Activated CD8-positive, alpha-beta memory T cell treated with anti-CD3 and anti-CD28 coated beads, Interleukin-2, amount 50 U/mL, for 24 hours (primary cell): ENCODE data around the gene MDP1.

ENCODE experiments used
- DNase-seq: peaks from one replicate; pipeline ENCODE4 v3.0.0-alpha.2; 2020; ENCODE audit errors: extremely low read depth

The MDP1 gene

DNA sequence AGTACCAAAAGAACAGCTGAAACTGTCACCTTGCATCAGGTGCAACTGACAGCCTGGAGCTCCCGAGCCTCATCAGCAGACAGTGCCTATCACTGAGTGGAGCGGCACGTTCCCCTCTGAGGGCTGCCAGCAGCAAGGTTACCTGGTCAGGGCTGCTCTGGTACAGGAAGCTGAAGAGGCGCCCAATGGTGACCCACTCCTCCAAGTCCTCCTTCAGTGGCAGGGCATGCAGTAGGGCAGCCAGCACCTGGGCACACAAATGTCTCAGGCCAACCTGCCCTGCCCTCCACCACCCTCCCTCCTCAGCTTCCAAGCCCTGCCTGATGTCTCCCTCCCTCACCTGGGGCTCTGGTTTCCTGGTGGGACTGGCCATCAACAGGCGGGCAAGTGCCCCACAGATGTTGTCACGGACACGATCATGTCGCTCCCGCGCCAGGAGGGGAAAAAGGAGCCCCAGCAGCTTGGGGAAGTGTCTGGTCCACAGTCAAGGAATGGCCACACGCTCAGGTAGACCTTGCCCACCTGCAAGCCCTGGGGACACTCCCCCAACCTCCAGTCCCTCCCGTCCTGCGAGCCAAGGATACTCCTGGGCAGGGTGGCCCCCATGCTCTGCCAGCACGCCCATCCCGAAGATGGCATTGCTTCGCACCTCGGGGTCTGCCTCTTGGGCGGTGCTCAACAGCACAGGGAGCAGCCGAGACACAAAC is 34.3 kb downstream of the MDP1 start:
- DNase-seq = no peak

DNA sequence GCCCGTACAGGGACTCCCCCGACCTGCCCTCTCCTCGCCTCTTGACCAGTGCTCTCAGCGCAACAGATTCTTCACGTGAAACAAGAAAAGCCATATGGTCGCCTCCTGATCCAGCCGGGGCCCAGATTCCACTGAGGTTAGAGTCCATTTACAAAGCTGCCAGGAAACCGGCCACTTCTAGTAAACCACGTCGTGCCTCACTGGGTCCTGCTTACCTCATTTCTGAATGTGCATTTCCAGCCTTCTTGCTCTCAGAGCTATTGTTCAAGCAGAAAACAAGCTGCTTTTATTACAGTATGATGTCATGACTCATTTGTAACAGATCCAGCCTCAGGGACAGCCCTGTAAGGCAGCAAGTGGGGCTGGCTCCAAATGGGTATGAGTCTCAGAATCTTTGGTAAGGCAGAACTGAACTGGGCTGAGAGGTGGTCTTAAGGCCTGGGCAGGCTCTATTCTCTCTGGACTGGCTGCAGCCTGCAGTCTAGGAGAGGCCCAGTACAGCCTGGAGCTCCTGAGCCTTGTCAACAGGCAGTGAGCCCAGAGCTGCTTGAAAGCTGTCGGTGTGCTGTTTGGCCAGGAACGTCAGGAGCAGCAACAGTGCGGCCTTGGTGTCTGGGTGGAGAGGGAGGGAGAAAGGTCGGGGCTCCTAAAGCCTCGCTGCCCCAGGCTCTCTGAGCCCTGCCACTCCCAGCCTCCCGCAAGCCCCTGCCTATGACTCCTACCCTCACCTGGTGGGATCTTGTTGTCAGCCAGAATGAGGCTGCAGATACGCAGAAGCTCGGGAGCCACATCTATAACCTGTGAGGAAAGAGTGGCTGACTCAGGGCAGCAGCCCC is 35.7 kb downstream of the MDP1 start:
- no peak for DNase-seq

DNA sequence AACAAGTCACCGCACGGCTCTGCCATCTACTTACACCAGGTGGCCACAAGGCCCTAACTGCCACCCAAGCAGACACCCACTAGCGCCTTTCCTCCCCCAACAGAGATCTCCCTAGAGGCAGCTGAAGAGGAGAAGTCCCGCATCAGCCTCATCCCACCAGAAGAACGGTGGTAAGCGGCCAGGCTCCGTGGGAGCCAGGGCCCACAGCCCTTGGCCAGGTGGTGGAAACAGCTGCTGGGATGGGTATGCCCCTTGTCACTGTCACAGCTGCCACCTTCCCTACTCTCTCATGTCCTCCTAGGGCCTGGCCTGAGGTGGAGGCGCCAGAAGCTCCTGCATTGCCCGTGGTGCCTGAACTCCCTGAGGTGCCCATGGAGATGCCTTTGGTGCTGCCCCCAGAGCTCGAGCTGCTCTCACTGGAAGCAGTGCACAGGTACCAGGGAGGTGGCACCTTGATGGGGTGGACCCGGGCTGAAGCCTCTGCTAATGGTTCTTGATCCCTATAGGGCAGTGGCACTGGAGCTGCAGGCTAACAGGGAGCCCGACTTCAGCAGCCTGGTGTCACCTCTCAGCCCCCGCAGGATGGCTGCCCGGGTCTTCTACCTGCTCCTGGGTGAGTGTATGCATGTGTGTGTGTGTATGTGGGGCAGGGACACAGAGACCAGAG is 36.4 kb downstream of the MDP1 start:
- no peak for DNase-seq

DNA sequence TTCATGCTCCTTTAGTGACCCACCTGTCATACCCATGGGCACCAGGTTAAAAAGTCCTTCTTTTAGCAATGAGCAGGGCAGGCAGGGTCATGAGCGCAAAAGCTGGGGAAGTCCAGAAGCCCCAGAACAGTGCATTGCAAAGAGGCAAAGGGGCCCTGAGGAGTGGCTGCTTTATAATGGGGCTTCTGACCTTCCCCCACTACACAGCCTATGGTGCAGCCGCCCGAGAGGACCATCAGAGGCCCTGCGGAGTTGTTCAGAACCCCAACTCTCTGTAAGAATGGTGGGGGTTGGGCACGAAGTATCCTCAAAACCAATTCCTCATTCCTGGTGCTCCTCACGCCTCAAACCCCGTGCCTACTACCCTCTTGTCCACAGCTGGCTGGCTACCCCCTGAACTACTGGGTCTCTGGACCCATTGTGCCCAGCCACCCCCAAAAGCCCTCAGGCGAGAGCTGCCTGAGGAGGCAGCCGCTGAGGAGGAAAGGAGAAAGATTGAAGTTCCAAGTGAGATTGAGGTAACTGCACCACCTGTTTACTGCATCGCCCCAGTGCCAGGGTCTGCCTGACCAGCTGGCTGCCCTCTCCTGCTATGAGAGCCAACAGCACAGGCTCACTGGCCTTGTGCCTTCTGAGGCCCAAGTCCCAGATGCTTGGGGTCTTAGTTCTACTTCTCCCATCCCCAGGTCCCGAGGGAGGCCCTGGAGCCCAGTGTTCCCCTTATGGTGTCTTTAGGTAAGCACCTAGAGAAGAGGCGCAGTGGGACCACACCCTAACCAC is 37.3 kb downstream of the MDP1 start:
- DNase-seq = no peak

DNA sequence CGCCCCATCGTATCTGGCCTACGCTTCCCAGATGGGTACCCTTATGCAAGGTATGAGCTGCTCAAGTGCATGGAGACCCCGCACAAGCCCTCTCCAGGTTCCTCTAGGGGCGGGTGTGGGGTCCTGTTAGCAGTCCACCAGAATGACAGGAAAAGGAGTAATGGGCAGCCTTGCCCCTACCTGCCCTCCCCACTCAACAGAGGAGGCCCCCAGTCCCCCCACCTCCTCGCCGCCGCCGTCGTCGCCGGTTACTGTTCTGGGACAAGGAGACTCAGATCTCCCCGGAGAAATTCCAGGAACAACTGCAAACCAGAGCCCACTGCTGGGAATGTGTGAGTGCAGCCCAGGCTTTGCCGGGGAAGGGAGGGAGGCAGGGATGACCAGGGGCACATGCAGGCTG is 38.0 kb downstream of the MDP1 start:
- DNase-seq = no peak

DNA sequence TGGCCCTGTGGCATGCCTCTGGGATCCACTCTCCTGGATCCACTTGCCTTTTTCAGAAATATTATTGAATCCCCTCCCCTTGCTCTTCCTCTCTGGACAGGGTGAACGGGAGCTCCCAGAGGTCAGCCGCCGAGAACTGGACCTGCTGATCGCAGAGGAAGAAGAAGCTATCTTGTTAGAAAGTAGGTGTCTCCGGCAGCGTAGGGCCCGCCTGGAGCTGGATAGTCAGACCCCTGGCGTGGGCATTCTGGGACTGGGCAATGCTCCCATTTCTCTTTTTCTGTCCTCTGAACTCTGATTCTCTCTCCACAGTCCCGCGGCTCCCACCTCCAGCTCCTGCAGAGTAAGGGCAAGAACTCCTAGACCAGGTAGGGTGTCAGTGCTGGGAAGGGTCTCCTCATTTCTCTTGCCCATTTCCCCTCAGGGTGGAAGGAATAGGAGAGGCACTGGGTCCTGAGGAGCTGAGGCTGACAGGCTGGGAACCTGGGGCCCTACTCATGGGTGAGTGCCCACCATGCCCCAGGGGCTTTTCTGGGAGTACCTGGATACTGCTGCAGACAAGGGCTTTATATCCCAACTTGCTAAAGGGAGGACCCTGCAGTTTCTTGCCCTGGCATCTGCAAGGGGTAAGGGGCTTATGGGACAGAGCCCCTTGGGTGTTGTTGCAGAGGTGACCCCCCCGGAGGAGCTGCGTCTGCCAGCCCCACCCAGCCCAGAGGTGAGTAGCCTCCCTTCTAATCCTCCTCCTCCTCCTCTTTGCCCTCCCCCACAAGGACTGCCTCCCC is 38.6 kb downstream of the MDP1 start:
- no peak for DNase-seq

DNA sequence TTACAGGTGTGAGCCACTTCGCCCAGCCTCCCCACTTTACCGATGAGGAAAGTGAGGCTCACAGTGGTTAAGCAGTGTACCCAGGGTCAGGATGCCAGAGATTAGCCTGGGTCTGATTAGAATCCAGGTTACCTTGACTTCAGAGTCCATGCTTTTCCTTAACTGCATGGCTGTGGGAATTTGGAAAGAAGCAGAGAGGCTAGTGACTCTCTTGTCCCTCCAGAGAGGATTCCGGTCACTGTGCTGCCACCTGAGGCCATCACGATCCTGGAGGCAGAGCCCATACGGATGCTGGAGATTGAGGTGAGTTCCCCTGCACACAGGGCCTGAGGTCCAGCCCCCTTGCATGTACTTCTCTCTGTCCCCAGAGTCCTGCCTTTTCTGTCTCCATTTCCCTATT is 39.3 kb downstream of the MDP1 start:
- no peak for DNase-seq

DNA sequence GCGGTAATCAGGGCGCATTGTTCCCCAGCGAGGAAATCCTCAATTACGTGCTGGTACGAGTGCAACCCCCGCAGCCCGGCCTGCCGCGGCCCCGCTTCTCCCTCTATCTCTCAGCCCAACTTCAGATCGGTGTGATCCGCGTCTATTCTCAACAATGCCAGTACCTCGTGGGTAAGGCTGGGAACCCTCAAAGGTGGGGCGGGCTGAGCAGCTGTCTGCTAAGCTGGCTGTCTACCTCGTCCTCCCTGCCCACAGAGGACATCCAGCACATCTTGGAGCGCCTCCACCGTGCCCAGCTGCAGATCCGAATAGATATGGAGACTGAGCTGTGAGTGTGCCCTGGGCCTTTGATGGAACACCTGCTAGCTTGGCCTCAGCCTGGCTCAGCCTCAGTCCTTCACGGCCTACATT is 43.0 kb downstream of the MDP1 start:
- DNase-seq = no peak

DNA sequence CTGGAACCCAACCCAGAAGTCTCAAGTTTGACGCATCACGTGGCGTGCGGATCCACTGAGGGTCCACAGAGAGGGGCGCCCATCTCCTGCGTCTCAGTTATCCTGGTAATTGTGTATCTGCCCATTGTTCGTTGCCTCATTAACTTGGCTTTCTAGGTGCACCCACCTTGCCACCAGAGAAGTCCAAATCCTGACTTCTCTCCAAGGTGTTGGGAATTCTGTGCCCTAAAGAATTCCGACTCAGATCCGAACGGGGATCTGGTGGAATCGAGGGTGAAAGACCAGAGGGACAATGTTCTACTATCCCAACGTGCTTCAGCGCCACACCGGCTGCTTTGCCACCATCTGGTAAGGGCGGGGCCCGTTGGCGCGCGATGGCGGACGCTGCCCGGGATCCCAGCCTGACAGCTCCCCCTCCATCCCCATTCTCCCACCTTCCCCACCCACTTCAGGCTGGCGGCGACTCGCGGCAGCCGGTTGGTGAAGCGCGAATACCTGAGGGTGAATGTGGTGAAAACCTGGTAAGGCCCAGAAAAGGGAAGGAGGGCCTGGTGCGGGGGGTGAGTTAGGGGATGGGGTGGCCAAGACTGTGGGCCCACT is 43.5 kb downstream of the MDP1 start:
- no peak for DNase-seq

DNA sequence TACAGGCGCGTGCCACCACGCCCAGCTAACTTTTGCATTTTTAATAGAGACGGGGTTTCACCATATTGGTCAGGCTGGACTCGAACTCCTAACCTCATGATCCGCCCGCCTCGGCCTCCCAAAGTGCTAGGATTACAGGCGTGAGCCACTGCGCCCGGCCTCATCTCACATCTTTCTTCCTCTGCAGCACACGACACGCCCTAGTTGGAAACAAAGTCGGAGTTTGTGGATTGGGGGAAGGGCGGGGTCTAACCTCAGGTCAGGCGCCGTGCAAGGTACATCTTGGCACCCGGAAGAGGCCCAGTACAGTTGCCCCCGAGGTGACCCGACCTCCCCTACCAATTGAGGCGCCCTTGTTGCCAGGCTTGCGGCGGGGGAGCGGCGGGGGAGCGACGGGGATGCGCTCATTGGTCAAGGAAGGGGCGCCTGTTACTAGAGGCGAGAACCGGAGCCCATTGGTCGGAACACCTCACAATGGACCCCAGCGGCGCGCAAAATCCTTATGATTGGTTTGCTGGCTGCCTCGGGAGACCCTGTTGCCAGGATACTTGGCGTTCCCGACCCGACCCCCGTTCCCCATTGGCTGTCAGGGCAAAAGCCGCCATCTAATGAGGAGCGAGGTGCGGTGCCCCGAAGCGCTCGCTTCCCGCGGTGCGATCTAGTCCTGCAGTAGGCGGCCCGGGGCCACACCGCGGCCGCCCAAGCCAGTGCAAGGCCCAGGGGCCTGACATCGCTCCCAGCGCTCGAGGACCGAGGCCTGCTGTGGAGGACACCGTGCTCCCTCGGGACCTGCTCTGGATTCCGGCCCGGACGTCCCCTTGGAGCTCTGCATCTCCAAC is 44.2 kb downstream of the MDP1 start, which contains the start of gene REC8:
Gene REC8, plus strand, starts transcription at position 659 of the 839 bp plus-strand sequence. CDS start 473 bp downstream, outside the sequence.
- peak; percentile 54 for DNase-seq

DNA sequence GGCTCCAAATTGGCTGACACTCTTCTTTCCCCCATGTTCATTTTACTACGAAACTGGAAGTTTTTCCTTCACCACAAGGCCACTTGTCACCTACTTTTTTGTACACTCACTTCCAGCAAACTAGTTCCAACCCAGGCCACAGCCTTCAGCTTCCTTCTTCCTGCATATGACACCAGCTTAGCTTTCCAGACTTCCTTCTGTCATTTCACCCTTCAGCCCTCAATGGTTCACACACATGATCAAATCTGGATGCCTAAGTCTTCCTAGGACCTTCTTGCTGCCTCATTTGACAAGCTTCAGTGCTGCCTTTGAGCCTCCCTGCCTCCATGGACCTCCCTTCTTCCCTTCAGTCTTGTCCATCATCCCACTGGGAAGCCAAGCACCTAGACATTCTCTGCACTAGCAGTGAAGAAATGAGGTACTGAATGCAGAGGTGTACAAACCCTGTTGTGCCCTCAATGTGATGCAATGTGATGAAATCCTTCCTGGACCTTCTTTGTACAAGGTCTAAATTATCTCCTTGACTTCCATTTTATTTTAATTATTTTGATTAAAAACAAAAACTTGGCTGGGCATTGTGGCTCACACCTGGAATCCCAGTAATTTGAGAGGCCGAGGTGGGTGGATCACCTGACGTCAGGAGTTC is 48.3 kb downstream of the MDP1 start:
- no peak for DNase-seq

DNA sequence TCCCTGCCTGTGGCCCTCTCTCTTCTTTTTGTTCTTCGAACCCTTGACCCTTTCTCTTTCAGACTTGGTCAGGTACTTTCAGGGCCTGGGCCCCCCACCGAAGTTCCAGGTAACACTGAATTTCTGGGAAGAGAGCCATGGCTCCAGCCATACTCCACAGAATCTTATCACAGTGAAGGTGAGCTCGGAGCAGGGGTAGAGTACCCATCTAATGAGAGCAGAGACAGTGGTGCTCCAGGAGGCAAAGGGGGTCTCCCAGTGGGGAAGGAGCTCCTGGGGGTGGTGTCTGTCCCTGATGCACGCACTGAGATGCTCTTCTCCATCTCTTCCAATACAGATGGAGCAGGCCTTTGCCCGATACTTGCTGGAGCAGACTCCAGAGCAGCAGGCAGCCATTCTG is 50.1 kb downstream of the MDP1 start:
- no peak for DNase-seq

DNA sequence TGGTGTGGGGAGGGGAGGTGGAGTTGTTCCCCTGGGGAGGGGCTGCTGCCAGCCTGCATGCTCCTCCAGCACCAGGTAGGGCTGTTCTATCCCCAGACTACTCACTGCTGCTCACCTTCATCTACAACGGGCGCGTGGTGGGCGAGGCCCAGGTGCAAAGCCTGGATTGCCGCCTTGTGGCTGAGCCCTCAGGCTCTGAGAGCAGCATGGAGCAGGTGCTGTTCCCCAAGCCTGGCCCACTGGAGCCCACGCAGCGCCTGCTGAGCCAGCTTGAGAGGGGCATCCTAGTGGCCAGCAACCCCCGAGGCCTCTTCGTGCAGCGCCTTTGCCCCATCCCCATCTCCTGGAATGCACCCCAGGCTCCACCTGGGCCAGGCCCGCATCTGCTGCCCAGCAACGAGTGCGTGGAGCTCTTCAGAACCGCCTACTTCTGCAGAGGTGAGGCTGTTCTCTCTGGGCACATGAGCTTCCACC is 51.3 kb downstream of the MDP1 start:
- no peak for DNase-seq
